Stimulated activated CD4-positive, alpha-beta T cell treated with anti-CD3 and anti-CD28 coated beads, Interleukin-12 subunit alpha, Interleukin-12 subunit beta, amount 100 ng/mL, for 4 hours (primary cell): ENCODE measurements around the gene SLC27A5.
"Not testable (repeated sequence)": the region's sequence is repeated elsewhere in the genome, so short reads cannot be mapped to it uniquely, and the experiment has no call there.

Source experiments
- DNase-seq: peaks from one replicate; pipeline ENCODE4 v3.0.0-alpha.2; 2020

The SLC27A5 gene

DNA sequence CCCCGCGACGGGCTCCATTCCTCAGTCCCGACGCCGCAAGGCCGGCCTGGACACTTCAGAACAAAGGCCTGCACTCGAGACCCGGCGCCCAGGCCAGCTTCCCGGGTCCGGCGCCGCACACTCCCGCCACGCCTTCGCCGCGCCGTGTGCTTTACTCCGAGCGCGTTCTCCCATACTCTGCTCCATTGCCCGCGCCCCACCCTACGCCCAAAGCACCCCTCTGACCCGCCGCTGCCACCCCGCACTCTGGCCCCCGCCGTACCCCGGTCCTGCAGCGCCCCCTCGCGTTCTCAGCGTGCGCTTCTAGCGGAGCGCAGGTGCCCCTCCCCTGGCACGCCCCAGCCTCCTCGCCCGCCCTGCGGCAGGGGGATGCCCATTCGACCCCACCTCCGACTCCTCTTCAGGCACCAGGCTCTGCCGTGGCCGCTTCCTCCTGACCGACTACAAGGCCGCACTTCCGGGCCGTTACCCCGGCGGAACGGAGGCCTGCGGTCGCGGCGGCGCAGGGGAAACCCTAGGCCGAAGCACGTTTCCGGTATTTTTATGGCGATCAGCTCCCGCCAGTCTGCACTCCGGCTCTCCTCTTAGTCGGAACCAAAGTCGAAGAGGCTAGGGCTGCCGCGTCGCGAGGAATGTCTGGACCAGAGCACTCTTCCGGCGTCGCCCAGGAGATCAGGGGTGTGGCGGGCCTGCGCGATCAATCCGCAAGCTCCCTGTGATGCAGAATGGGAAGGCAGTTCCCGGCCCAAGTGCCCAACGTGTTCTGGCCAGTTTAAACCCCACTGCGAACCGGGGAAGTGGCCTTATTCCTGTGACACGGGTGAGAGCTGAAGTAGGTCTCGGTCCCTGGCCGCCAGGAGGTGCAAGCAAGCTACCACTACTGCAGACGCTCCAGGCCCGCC lies 7.8 kb upstream of the SLC27A5 start, which contains the start of gene ZBTB45:
Gene ZBTB45 (minus strand): TSS at position 456 of the 902 bp plus-strand sequence. CDS start 2,137 bp downstream, outside the sequence.
- peak; percentile 89 for DNase-seq

DNA sequence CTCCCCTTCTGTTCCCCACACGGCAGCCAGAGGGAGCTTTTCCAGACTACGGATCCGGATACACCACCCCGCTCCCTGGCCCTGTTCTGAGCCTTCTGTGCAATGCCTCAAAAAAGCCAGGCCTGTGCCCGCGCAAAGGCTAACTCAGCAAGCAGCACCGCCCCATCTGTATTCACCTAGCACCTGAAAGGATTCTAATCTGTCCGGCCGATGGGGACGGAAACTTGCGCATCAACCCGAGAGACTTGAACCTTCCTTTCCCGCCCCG lies 7.2 kb upstream of the SLC27A5 start:
- peak; percentile 45 for DNase-seq

GRCh38 chr19:58518256-58519086 lies 6.7 kb upstream of the SLC27A5 start:
- no peak for DNase-seq

DNA sequence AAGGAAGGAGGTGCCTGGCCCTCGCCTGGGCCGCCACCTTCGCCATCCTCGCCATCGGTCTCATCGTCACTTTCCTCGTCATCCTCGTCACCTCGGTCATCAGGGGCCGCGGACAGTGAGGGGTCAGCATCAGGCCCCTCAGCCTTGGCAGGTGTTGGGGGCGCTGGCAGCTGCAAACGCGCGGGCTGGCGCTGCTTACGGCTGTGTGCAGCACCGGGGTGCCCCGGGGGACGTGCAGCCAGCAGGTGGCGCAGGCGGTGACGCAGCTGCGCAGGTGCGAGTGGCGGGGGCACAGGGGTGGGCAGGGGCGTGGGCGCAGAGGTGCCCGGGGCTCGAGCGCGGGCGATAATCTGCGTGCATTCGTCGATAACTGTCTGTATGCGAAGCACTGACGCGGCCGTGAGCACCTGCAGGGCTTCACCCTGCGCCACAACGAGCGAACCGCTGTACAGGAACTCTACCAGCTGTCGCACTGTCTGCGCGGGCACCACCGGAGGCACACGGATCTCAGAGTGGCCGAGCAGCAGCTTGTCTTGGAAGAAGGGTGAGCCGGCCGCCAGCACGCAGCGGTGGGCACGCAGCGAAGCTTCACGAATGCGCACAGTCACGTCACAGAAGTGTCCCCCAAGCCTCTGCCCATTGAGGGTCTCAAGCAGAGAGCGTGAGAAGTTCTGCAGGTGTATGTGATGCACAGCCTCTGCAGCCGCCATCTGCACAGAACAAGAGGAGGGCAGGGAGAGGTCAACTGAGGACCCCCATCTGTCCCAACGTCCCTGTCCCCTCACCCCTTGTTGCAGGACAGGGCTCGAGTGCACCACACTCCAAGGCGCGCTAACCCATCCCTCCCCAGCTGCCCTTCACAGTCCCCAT lies 5.4 kb upstream of the SLC27A5 start:
- DNase-seq, result no peak

GRCh38 chr19:58516246-58516836 lies 4.5 kb upstream of the SLC27A5 start:
- no peak for DNase-seq

DNA sequence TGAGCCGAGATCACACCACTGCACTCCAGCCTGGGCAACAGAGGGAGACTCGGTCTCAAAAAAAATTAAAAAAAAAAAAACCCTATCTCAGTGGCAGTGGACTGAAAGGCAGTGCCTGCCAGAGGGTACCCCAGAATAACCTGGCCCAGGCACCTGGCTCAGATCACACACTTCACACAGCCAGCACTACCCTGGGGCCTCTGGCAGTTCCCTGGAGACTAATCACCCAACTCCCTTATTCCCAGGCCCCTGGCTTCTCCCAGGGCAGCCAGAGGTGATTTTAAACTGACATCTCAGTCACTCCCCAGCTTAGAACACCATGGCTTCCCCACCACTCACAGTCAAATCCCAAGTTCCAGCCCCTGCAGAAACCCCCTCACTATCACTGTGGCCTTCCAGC lies 3.5 kb upstream of the SLC27A5 start:
- DNase-seq, result no peak

GRCh38 chr19:58514564-58515022 lies 2.8 kb upstream of the SLC27A5 start:
- no peak for DNase-seq

DNA sequence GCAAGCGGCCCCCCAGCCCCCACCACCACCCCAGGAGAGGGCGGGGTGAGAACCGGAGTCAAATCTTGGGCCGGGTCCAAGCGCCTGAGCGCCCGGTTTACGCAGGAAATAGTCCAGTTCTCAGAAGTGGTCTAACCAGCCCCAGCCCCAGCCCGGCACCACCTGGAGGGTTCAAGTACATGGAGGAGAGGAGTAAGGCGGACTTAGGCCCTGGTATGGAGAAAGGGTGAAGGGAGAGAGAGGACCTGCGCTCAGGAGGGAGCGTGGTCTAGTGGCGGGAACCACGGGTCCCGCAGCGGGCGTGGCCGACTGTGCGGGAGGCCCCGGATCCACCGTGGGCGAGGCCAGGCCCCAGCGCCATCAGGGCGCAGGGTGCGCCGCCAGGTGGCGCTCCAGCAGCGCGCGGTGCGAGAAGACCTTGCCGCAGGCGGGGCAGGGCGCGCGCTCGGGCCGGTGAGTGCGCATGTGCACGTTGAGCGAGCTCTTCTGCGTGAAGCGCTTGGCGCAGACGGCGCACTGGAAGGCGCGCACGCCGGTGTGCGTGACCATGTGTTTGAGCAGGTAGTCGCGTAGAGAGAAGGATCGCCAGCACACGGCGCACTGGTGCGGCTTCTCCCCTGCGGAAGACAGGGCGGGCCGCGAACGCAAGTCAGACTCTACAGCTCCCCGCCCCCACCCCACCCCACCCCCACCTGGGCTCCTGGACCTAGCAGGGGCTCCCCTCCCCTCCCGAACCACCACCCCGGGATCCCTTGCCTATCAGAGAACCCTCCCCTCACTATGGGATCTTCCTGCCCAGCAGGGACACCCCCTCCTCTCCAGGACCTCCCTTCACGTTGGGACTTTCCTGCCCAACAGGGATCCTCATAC lies 2.1 kb upstream of the SLC27A5 start:
- DNase-seq, result peak; percentile 97

- no peak for DNase-seq
These were observed 1.5 kb upstream of the SLC27A5 start for GRCh38 chr19:58513213-58513693.

GRCh38 chr19:58510084-58510862 lies 1.5 kb downstream of the SLC27A5 start:
- DNase-seq, result no peak

GRCh38 chr19:58509731-58510083 lies 2.1 kb downstream of the SLC27A5 start:
- no peak for DNase-seq

- not testable (repeated sequence) for DNase-seq
These were observed 4.1 kb downstream of the SLC27A5 start for GRCh38 chr19:58507602-58508223.

GRCh38 chr19:58500242-58500641 lies 11.6 kb downstream of the SLC27A5 start:
- no peak for DNase-seq

GRCh38 chr19:58499021-58499927 lies 12.5 kb downstream of the SLC27A5 start:
- DNase-seq, result peak; percentile 98

DNA sequence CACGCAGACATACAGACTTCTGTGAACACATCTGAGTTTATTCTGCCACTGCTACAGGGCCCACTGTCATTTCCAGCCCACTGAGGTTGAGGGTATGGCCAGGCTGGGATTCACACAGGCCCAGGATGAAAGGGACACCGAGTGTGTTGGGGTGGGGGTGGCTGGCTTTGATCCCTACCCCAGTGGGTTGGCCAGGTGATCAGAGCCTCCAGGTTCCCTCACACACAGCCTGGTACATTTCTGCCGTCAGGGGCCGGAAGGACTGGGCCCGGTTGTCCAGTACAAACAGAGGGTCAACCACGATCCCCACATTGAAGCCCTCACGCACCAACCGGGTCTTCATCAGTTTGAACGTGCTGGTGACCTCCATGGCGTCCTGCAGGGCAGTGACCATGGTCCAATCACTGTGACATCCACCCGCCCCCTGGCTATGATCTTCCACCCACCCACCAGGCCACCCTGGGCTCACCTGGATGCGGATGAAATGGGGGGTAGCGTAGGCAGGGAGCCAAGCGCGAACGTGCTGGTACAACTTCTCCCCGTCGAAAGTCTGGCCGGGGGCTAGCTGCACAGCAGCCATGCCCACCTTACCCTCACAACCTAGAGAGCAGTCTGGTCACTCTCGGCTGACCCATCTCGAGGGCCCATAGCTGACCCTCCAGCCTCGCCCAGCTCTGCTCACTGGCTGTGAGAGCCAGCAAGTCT lies 13.3 kb downstream of the SLC27A5 start:
- DNase-seq, result no peak

DNA sequence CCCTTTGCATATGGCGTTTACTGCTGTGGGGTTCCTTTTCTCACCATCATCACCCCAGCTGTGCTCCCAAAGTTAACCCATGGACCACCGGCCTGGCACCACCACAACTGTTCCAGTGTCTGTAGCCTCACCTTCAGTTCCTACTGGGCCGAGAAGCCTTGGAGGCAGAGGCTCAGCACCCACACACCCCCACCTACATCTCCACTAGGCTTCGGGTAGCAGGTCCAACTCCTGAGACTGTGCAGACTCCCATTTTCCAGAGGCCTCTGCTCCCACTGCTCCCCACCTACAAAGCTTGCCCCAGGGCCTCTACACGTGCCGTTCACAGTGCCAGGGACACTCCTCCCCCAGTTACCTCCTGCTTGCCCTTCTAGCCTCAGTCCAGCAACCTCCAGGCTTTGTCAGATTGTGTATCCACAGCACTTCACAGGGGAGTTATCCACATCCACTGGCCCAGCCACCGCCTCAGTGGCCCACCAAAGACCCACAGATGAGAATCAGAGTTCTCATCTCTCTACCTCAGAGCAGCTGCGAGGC lies 14.1 kb downstream of the SLC27A5 start:
- DNase-seq, result no peak

DNA sequence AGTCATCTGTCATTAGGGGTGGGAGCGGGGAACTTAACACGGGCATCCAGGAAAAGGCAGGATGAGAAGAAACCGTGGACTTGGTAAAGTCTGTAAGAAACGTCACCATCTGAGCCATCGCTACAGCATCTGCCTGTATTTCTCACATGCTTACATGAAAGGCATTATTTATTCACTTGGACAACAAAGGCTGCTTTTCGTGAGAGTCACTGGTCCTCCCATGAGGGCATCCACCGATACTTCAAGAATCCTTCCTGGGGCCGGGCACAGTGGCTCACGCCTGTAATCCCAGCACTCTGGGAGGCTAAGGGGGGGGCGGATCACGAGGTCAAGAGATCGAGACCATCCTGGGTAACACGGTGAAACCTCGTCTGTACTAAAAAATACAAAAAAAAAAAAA lies 19.5 kb downstream of the SLC27A5 start:
- DNase-seq, result no peak

GRCh38 chr19:58491393-58491792 lies 20.4 kb downstream of the SLC27A5 start:
- no peak for DNase-seq
